ENCODE results near the gene SEPTIN11.

SEPTIN11 gene

DNA sequence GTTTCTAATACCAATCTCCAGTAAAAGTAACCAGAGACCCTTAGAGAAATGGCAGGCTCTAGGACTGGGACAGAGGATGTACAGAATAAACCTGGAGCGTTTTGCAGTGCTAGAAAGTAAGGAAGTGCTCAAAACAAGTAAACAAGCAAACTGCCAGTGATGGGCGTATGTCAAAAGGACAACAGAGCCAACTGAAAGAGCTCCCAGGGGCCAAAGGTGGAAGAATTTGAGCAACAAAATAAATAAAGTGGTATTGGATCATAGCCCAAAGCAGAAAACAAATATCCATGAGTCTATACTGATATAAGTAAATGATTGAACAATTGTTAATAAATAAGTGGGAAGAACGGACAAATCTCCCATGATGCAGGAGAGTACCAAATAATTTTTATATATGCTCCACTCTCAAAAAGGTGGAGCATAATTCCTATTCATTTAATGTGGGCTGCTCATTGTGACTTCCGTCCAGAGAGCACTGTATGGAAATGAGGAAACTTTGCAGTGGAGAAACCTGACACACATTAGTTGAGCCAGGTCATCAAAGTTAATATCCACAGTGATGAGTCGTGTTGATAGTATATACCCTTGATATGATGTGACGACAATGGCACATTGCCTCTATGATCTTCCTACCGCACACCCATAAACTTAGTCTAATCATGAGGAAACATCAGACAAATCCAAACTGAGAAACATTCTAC, 17.8 kb upstream of the SEPTIN11 start:
- Histone ChIP-seq H3K27me3 (no peaks in the 10 kb centered on the region), H3K27ac (no peak overlapping the region), H3K36me3 (no peaks in the 10 kb centered on the region), H3K9me3 (no peaks in the 10 kb centered on the region), H3K4me1 (ENCODE audit: control insufficient read depth in 1 of 2, insufficient read depth in 1 of 2, low read depth in 1 of 2, low read length in 1 of 2) (no peaks in the 10 kb centered on the region), H3K4me3 (ENCODE audit: low read depth in 1 of 2, low read length in 1 of 2) (no peak overlapping the region)
- TF ChIP-seq CTCF (IDR thresholded peaks at IDR 0.05) = no peak

- H3K27ac ChIP-seq = no peak overlapping the region
- no peak overlapping the region for H3K4me3 ChIP-seq (ENCODE audit: low read depth in 1 of 2, low read length in 1 of 2)
- H3K9me3 ChIP-seq = no peaks in the 10 kb centered on the region
- no peak for TF ChIP-seq CTCF (IDR thresholded peaks at IDR 0.05)
- H3K36me3 ChIP-seq = no peaks in the 10 kb centered on the region
- H3K27me3 ChIP-seq = peaks cover 9% of the 10 kb centered on the region
- H3K4me1 ChIP-seq (ENCODE audit: control insufficient read depth in 1 of 2, insufficient read depth in 1 of 2, low read depth in 1 of 2, low read length in 1 of 2) = no peaks in the 10 kb centered on the region
Measured at GRCh38 chr4:76939184-76939583, 10.4 kb upstream of the SEPTIN11 start.

DNA sequence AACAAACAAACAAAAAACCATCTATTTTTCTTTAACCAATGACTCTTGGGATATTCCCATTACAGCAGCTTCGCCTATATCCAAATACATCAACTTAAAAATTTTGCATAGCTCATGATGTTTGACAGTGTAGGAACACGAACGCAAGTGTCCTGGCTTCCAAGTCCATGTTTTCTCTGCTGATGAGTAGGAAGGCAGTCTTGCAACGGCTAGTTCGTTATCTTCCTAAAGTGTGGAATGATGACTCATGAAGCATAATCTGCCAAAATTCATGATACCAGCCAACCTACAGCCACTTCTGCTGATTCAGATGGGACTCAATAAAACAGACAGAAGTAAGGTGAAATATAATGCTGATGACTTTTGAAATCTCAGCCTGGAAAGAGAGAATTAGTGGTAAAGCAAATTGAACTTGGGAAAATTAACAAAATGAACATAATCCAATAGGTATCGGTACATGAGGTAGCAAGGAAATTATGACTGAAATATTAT, 6.4 kb upstream of the SEPTIN11 start:
- peaks cover 21% of the 10 kb centered on the region for H3K27me3 ChIP-seq
- no peak overlapping the region for H3K27ac ChIP-seq
- no peaks in the 10 kb centered on the region for H3K36me3 ChIP-seq
- no peaks in the 10 kb centered on the region for H3K9me3 ChIP-seq
- H3K4me3 ChIP-seq (ENCODE audit: low read depth in 1 of 2, low read length in 1 of 2) = no peak overlapping the region
- TF ChIP-seq CTCF (IDR thresholded peaks at IDR 0.05) = no peak
- H3K4me1 ChIP-seq (ENCODE audit: control insufficient read depth in 1 of 2, insufficient read depth in 1 of 2, low read depth in 1 of 2, low read length in 1 of 2) = no peaks in the 10 kb centered on the region

GRCh38 chr4:76943790-76944189, 5.8 kb upstream of the SEPTIN11 start:
- no peak overlapping the region for H3K27ac ChIP-seq
- peaks cover 5 to 6% of the 10 kb centered on the region in 2 experiments for H3K4me1 ChIP-seq (ENCODE audit: control insufficient read depth in 1 of 2, insufficient read depth in 1 of 2, low read depth in 1 of 2, low read length in 1 of 2)
- H3K36me3 ChIP-seq = no peaks in the 10 kb centered on the region
- H3K27me3 ChIP-seq = peaks cover 27% of the 10 kb centered on the region
- no peak for TF ChIP-seq CTCF (IDR thresholded peaks at IDR 0.05)
- no peaks in the 10 kb centered on the region for H3K9me3 ChIP-seq
- no peak overlapping the region for H3K4me3 ChIP-seq (ENCODE audit: low read depth in 1 of 2, low read length in 1 of 2)

DNA sequence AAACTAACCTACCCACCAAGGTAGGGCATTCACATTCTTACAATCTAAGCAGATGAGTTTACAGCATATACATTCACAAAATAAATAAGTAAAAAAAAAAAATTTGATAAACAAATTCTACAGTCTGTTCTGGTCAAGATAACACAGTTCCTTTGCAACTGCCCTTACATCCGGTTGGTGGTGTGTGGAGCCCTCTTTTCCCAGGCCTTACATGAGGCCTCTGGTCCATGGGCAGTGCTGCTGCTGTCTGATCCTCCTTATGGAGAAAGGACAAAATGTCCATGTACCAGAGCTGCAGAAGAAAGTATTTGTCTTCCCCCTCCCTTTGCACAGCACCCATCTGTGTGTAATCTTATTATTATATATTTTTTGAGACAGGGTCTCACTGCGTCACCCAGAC, 2.2 kb upstream of the SEPTIN11 start:
- Histone ChIP-seq H3K9me3 (no peaks in the 10 kb centered on the region), H3K36me3 (no peaks in the 10 kb centered on the region), H3K4me1 (ENCODE audit: control insufficient read depth in 1 of 2, insufficient read depth in 1 of 2, low read depth in 1 of 2, low read length in 1 of 2) (peaks cover 30% of the 10 kb centered on the region in 2 experiments), H3K4me3 (ENCODE audit: low read depth in 1 of 2, low read length in 1 of 2) (no peak overlapping the region), H3K27me3 (peaks cover 58% of the 10 kb centered on the region), H3K27ac (no peak overlapping the region)
- TF ChIP-seq CTCF (IDR thresholded peaks at IDR 0.05) = no peak
